Fibroblast of mammary gland (primary cell): Measurements from ENCODE around the gene CARD9.

Source experiments
- DNase-seq: peaks from one replicate; pipeline ENCODE4 v3.0.0-alpha.2; 2010; ENCODE audit warnings: low read depth
- H3K4me3 ChIP-seq: 2 replicates; pipeline ENCODE4 v1.5.1; 2011; ENCODE audit warnings: low read depth, mild to moderate bottlenecking, low read length, moderate library complexity; ENCODE audit not compliant: control insufficient read depth
- CTCF ChIP-seq: conservative IDR thresholded peaks from 2 replicates; pipeline ENCODE4 v1.5.1; 2011; ENCODE audit warnings: low read depth, low read length, inconsistent platforms; ENCODE audit not compliant: control insufficient read depth, insufficient read depth

CARD9 gene

DNA sequence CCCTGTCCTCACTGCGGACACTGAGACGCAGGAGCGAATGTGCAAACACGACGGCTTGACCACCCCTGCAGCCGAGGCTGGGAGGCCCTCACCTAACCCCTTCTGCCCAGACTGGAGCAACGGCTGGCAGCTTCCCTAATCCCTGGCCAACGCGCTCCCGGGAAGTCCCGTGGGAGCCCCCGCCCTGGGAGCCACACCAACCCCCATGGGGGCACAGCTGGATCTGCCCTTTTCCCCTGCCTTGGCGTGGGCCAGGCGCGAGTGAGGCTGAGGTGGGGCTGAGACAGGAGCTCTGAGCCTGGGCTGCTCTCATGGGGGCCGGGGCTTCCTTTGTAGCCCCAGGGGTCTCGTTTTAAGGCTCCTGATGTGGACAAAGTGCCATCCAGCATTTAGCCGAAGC, 5.3 kb downstream of the CARD9 start:
- no peak for TF ChIP-seq CTCF
- no peak overlapping the region for H3K4me3 ChIP-seq
- DNase-seq: no peak

DNA sequence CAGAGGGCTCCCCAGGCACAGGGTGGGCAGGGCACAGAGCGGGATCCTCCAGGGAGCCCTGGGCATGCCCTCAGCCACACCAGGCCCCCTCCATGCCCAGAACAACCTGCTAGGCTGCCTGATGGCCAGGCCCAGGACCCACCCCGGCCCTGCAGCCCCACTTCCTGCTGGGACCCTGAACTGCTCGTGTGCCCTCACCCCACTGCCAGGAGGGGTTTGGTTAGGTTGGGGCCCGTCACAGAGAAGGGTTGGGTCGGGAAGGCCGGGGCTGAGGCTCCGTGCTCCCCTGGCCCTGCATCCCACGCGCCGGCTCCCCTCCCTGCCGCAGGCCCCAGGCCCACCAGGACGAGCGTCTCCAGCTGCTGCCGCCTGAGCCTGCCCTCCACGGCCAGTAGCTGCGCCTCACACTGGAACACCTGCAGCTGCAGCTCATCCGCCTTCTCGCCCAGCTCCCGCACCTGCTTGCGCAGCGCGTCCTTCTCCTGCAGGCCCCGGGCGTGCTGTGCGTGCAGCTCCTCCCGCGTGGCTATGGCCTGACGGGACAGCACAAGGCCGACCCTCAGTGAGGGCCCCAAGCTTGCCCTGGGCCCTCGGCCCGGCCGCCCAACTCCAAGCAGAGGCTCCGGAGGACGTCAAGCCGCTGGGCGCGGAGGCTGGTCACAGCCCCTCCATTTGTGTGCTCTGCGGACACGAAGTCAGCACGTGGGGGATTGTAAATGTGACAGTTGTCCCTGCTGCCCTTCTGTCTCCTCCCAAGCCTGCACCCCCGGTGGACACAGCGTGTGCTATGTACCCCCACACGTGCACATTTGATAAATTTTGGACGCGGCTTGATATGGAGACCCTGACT, 5.9 kb downstream of the CARD9 start:
- H3K4me3 ChIP-seq: no peak overlapping the region
- DNase-seq: no peak
- no peak for TF ChIP-seq CTCF

GRCh38 chr9:136366826-136367225, 6.6 kb downstream of the CARD9 start:
- no peak overlapping the region for H3K4me3 ChIP-seq
- no peak for TF ChIP-seq CTCF
- no peak for DNase-seq

GRCh38 chr9:136365775-136366222, 7.7 kb downstream of the CARD9 start:
- no peak for TF ChIP-seq CTCF
- H3K4me3 ChIP-seq: no peak overlapping the region
- no peak for DNase-seq

- no peak for DNase-seq
- H3K4me3 ChIP-seq: no peak overlapping the region
These were observed 8.3 kb downstream of the CARD9 start for GRCh38 chr9:136364942-136365774.

More at GRCh38 chr9:136364942-136365774, 8.3 kb downstream of the CARD9 start:
- no peak for TF ChIP-seq CTCF
